ENCODE measurements around the gene HOXB9. TPM values are rescaled to one million over a fixed set of nuclear protein-coding genes. Genes with fewer than 3 reads are reported as not detected.

The HOXB9 gene
- total RNA-seq, 1 experiment from 2014 or later = 4.0 TPM

- Histone ChIP-seq H3K9me3 (replicated peaks) (no peaks in the 10 kb centered on the region), H3K4me3 (no peak overlapping the region), H3K4me1 (no peaks in the 10 kb centered on the region), H3K27me3 (peaks cover 14% of the 10 kb centered on the region), H3K36me3 (no peaks in the 10 kb centered on the region), H3K27ac (no peak overlapping the region)
- no peak for DNase-seq
These were observed 16.9 kb upstream of the HOXB9 start for GRCh38 chr17:48642843-48643696.

GRCh38 chr17:48642059-48642842, 16.1 kb upstream of the HOXB9 start:
- Histone ChIP-seq H3K36me3 (no peaks in the 10 kb centered on the region), H3K4me1 (no peaks in the 10 kb centered on the region), H3K27me3 (peaks cover 21% of the 10 kb centered on the region), H3K27ac (no peak overlapping the region), H3K9me3 (replicated peaks) (no peaks in the 10 kb centered on the region), H3K4me3 (no peak overlapping the region)
- DNase-seq = no peak

- H3K36me3 ChIP-seq = no peaks in the 10 kb centered on the region
- H3K4me3 ChIP-seq = no peak overlapping the region
- no peaks in the 10 kb centered on the region for H3K9me3 ChIP-seq (replicated peaks)
- no peak for DNase-seq
- H3K27me3 ChIP-seq = peaks cover 25% of the 10 kb centered on the region
- no peak overlapping the region for H3K27ac ChIP-seq
- peaks cover 3% of the 10 kb centered on the region; the same call in 1 of the 2 replicates for H3K4me1 ChIP-seq
These were observed 15.4 kb upstream of the HOXB9 start for GRCh38 chr17:48641541-48642058.

- peaks cover 29% of the 10 kb centered on the region for H3K27me3 ChIP-seq
- H3K36me3 ChIP-seq = no peaks in the 10 kb centered on the region
- no peak overlapping the region for H3K4me3 ChIP-seq
- peaks cover 5% of the 10 kb centered on the region; the same call in 1 of the 2 replicates for H3K4me1 ChIP-seq
- no peaks in the 10 kb centered on the region for H3K9me3 ChIP-seq (replicated peaks)
- H3K27ac ChIP-seq = no peak overlapping the region
- no peak for DNase-seq
These were observed 14.7 kb upstream of the HOXB9 start for GRCh38 chr17:48640858-48641180.

GRCh38 chr17:48639982-48640857, 14.1 kb upstream of the HOXB9 start:
- H3K27me3 ChIP-seq = peaks cover 30% of the 10 kb centered on the region
- no peak overlapping the region for H3K4me3 ChIP-seq
- H3K36me3 ChIP-seq = no peaks in the 10 kb centered on the region
- no peak for DNase-seq
- no peaks in the 10 kb centered on the region for H3K9me3 ChIP-seq (replicated peaks)
- H3K27ac ChIP-seq = no peak overlapping the region
- H3K4me1 ChIP-seq = peaks cover 8% of the 10 kb centered on the region; the same call in 1 of the 2 replicates

GRCh38 chr17:48639136-48639535, 13.0 kb upstream of the HOXB9 start:
- H3K9me3 ChIP-seq (replicated peaks) = no peaks in the 10 kb centered on the region
- peaks cover 30% of the 10 kb centered on the region for H3K27me3 ChIP-seq
- DNase-seq = no peak
- no peak overlapping the region for H3K4me3 ChIP-seq
- H3K27ac ChIP-seq = no peak overlapping the region
- peaks cover 8% of the 10 kb centered on the region; the same call in 1 of the 2 replicates for H3K4me1 ChIP-seq
- H3K36me3 ChIP-seq = no peaks in the 10 kb centered on the region

GRCh38 chr17:48637323-48638260, 11.4 kb upstream of the HOXB9 start:
- no peak overlapping the region for H3K27ac ChIP-seq
- H3K9me3 ChIP-seq (replicated peaks) = no peaks in the 10 kb centered on the region
- DNase-seq = no peak
- H3K36me3 ChIP-seq = no peaks in the 10 kb centered on the region
- H3K4me1 ChIP-seq = peaks cover 8% of the 10 kb centered on the region; the same call in 1 of the 2 replicates
- H3K4me3 ChIP-seq = no peak overlapping the region
- peaks cover 26% of the 10 kb centered on the region for H3K27me3 ChIP-seq

GRCh38 chr17:48636177-48637018, 10.2 kb upstream of the HOXB9 start:
- peak overlapping the region; percentile 40 for H3K4me3 ChIP-seq
- peaks cover 26% of the 10 kb centered on the region for H3K27me3 ChIP-seq
- peak; percentile 95 to 97 for DNase-seq
- H3K27ac ChIP-seq = no peak overlapping the region
- no peaks in the 10 kb centered on the region for H3K36me3 ChIP-seq
- H3K4me1 ChIP-seq = peaks cover 8% of the 10 kb centered on the region; the same call in 1 of the 2 replicates
- no peaks in the 10 kb centered on the region for H3K9me3 ChIP-seq (replicated peaks)

GRCh38 chr17:48634493-48635208, 8.5 kb upstream of the HOXB9 start:
- Histone ChIP-seq H3K9me3 (replicated peaks) (no peaks in the 10 kb centered on the region), H3K4me3 (no peak overlapping the region), H3K27ac (no peak overlapping the region), H3K4me1 (peaks cover 8% of the 10 kb centered on the region; the same call in 1 of the 2 replicates), H3K27me3 (peaks cover 31% of the 10 kb centered on the region), H3K36me3 (no peaks in the 10 kb centered on the region)
- DNase-seq = no peak

GRCh38 chr17:48633266-48633677, 7.1 kb upstream of the HOXB9 start:
- Histone ChIP-seq H3K27ac (no peak overlapping the region), H3K4me1 (peaks cover 8% of the 10 kb centered on the region; the same call in 1 of the 2 replicates), H3K36me3 (no peaks in the 10 kb centered on the region), H3K27me3 (peaks cover 21% of the 10 kb centered on the region; the same call in 1 of the 2 replicates), H3K9me3 (replicated peaks) (no peaks in the 10 kb centered on the region), H3K4me3 (no peak overlapping the region)
- no peak for DNase-seq

- Histone ChIP-seq H3K9me3 (replicated peaks) (no peaks in the 10 kb centered on the region), H3K4me3 (no peak overlapping the region), H3K27me3 (peaks cover 19% of the 10 kb centered on the region; the same call in 1 of the 2 replicates), H3K27ac (no peak overlapping the region), H3K4me1 (peaks cover 8% of the 10 kb centered on the region), H3K36me3 (no peaks in the 10 kb centered on the region)
- DNase-seq = no peak
These were observed 6.6 kb upstream of the HOXB9 start for GRCh38 chr17:48632579-48633265.

All from SJCRH30 (cell line).